Hematopoietic multipotent progenitor cell treated with erythropoietin and hydrocortisone succinate and interleukin-3 and kit ligand, for 17 days (in vitro differentiated cells): ENCODE data around the gene TMEM203.

Source experiments
- DNase-seq: peaks from one replicate; pipeline ENCODE4 v3.0.0-alpha.2; 2015; ENCODE audit warnings: low spot score

Gene TMEM203

DNA sequence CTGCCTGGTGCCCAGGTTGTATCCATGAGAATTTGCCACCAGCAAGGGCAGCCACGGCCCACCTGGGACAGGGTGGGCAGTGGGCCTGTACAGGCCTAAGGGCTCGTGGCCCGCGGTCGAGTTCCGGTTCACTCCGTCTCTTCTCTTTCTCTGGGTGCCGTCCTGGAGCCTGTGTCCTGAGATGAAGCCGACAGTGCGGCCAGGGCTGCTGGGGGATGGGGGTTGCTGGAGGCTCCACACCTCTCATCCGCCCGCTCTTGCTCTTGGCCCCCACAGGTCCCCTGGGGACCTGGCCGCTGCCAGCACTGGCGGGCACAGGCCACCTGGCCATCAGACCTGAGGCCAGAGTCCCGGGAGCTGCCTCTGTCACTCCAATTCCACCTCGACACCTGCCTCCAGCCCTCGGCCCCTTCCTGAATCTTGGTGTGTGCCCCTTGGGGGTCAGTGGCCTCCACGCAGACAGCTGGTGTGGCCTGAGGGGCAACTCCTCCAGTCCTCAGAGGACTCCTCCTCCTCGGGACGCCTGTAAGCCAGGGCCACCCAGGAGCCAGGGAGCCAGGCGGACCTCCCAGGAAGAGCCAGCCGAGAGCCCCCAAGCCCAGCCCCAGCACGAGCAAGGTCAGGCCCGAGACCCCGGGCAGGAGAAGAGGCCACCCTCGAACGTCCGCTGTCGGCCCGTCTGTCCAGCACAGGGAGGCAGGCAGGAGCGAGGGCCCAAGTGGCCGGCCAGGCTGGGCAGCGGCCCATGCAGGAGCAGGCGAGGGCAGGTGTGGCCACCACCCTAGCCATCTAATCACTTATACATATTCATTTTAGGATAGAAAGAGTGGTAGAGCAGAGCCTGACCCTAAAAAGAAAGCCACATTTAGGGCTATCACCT, 40.8 kb downstream of the TMEM203 start:
- DNase-seq: no peak

DNA sequence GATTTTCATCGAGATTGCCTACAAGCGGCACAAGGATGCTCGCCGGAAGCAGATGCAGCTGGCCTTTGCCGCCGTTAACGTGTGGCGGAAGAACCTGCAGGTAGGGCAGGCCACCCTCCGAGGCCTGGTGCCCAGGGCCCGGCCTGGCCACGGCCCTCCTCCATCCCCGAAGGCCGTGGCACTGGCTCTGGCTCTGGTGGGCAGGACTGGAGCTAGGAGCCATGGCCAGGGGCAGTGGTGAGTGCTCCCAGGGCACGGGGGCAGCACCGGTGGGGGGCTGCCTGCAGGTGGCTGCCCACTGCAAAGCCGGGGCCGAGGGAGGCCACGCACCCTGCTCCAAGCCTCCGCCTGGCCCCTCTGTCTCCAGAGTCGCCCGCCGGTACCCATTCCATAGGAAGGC, 41.6 kb downstream of the TMEM203 start:
- DNase-seq: no peak

DNA sequence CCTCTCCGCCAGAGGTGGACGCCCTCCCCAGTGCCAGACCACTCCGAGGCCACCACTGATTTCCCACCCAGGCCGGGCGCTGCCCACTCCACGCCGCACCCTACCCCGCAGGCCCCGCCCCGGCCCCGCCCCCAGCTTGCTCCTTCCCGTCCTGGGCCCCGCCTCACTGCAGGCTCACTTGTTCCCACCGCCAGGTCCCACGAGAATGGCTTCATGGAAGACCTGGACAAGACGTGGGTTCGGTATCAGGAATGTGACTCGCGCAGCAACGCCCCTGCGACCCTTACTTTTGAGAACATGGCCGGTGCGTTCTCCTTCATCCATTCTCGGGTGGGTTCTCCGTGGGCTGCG, 42.1 kb downstream of the TMEM203 start:
- no peak for DNase-seq

DNA sequence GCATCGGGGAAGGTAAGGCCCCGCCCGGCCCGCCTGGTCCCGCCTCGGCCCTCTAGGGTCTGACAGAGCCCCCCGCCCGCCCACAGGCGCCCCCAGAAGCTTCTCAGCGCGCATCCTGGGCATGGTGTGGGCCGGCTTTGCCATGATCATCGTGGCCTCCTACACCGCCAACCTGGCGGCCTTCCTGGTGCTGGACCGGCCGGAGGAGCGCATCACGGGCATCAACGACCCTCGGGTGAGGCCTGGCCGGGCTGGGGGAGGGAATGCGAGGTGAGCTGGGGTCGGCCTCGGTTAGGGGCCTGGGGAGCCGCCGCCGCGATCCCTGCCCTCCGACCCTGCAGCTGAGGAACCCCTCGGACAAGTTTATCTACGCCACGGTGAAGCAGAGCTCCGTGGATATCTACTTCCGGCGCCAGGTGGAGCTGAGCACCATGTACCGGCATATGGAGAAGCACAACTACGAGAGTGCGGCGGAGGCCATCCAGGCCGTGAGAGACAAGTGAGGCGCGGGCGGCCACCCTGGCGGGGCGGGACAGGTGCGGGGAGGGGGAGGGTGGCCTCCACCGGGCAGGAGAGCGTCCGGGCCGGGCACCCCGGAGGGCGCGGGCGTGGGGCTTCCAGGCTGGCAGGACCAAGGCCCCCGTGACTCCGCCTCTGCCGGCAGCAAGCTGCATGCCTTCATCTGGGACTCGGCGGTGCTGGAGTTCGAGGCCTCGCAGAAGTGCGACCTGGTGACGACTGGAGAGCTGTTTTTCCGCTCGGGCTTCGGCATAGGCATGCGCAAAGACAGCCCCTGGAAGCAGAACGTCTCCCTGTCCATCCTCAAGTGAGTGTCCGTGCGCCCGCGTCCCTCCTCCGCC, 42.7 kb downstream of the TMEM203 start:
- DNase-seq: peak; percentile 25

DNA sequence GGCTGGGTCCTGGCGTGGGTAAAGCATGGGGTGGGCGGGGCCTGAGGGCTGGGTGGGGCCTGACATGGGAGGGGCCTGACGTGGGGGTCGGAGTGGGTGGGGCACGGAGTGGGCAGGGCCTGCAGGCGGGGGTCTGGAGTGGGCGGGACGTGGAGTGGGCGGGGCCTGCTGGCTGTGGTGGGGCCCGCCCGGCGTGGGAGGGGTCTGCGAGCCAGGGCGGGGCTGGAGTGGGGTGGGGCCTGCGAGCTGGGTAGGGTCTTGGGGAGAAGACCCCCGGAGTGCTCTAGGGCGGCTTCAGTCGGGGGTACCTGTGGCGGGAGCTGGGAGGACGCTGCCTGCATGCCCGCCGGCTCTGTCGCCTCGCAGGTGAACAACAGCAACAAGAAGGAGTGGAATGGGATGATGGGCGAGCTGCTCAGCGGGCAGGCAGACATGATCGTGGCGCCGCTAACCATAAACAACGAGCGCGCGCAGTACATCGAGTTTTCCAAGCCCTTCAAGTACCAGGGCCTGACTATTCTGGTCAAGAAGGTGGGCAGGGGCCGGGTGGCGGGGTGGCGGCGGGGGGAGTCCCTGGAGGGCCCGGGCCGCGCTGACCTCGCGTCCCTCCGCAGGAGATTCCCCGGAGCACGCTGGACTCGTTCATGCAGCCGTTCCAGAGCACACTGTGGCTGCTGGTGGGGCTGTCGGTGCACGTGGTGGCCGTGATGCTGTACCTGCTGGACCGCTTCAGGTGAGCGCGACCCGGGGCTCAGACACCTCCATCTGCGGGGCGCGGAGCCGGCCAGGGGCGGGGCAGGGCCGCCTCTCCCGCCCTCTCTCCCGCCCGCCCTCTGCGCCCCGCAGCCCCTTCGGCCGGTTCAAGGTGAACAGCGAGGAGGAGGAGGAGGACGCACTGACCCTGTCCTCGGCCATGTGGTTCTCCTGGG, 43.6 kb downstream of the TMEM203 start:
- peak; percentile 38 for DNase-seq

DNA sequence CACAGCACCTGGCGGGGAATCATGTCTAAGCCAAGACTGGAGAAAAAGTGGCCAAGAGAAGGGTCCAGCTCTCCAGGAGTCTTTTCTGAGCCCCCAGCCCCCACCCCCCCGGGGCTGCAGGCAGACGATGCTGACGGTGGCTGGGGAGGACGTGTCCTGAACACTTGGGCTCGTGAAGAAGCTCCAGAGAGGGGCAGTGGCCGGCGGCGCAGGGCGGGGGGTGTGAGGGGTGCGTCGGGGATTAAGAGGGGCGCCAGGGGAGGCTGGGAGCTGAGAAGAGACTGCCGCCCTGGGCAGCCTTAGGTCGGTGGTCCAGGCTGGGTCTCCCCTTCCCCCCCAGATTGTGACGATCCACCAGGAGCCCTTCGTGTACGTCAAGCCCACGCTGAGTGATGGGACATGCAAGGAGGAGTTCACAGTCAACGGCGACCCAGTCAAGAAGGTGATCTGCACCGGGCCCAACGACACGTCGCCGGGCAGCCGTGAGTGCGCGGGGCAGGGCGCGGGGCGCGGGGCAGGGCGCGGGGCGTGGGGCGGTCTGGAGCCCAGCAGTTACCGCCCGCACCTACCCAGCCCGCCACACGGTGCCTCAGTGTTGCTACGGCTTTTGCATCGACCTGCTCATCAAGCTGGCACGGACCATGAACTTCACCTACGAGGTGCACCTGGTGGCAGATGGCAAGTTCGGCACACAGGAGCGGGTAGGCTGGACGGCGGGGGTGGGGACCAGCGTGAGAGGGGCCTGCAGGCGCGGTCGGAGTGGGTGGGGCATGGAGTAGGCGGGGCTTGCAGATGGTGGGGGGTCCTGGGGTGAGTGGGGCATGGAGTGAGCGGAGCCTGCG, 44.5 kb downstream of the TMEM203 start:
- DNase-seq: no peak

DNA sequence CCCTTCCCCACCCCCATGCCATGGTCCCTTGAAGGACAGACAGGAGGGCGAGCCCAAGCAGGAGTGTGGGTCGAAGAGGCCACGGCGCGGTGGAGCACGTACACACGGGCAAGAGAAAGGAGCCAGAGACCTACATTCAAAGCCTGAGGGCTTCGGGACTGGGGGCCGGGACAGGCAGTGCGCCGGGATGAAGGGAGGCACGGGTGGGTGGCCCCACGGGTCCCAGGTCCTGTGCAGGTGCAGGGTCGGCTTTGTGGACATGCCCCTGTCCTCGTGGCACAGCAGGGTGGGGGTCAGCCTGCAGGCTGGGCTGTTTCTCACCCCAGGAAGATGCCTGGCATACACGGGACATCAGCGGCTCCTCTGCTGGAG, 45.4 kb downstream of the TMEM203 start:
- DNase-seq: no peak

DNA sequence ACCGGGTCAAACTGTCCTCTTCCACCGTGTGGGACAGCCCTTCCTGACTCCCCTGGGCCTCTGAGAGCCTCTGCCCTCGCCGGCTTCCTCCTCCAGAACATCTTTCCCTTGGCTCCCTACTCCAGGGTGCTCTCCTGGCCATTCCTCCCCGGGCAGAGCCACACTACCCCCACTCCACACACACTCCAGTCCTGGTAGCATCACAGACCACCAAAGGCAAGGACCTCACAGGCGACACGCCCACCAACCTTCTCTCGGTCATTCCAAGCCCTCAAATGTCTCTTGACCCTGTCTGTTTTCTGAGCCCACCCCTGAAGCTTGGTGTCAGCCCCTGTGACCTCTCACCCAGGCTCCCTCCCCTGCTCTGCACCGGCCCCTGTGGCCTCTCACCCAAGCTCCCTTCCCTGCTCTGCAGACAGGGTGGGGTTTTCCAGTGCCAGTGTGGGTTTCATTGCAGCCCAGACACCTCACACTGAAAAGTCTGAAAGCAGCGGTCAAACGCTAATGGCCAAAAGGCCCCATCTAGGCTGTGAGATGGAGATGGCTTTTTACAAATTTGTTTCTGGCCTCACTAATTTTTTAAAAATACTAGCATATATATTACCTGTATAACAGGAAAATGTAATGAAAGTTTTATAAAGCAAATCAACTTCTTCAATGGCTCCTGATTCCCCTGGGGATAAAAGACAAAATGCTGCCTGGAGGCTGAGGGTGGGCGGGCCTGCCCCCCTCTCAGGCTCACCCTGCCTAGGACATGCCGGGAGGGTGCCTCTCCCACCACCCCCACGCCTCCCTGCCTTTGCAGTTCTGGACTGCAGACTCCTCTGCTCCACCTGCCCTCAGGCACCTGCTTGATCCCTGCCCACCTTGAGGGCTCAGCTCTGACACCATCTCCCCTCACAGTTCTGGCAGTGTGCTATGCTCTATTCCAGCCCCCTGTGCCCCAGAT, 46.1 kb downstream of the TMEM203 start:
- no peak for DNase-seq

DNA sequence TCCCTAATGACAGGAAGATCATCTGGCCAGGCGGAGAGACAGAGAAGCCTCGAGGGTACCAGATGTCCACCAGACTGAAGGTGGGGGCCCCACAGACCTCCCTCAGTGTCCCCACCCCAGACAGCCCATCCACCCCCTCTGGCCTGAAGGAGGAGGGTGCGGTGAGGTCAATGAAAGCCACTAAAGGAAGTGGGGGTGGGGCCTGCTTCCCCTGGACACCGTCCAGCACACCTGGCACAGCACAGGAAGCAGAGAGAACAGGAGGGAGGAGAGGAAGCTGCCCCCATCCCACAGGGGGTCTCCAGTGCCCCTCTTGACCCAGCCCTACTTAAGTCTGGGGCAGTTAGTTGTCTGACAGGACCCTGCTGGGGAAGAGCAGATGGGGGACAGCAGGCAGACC, 46.8 kb downstream of the TMEM203 start:
- no peak for DNase-seq

DNA sequence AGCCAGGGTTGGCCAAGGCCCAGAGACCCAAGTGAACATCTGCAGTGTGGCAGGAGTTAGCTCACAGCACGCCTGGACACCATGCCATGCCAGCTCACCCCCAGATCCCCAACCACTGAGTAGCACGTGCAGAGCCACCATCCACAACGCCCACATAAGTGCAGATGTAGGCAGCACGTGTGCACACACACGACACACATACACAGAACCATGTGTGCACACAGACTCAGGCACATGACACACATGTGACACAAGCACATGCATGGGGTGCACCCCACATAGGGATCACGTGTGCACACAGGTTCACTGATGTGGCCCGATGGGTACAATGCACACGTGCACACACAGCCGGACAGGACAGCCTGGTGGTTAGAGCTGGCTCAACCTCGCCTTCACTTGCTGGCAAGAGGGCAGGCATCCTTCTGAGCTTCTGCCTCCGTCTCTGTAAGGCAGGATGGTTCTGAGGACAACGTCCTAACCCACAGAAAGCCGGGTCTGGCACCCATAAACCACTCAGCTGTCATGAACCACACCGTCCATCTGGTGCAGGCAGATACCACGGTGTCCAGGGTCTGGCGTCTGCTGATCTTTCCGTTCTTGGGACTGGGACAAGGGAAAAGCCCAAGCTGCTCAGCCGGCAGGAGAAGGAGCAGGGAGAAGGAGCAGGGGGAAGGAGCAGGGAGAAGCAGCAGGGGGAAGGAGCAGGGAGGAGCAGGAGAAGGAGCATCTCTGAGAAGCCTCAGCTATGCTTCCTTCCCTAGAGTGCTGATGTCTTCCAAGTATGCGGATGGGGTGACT, 47.6 kb downstream of the TMEM203 start:
- no peak for DNase-seq

DNA sequence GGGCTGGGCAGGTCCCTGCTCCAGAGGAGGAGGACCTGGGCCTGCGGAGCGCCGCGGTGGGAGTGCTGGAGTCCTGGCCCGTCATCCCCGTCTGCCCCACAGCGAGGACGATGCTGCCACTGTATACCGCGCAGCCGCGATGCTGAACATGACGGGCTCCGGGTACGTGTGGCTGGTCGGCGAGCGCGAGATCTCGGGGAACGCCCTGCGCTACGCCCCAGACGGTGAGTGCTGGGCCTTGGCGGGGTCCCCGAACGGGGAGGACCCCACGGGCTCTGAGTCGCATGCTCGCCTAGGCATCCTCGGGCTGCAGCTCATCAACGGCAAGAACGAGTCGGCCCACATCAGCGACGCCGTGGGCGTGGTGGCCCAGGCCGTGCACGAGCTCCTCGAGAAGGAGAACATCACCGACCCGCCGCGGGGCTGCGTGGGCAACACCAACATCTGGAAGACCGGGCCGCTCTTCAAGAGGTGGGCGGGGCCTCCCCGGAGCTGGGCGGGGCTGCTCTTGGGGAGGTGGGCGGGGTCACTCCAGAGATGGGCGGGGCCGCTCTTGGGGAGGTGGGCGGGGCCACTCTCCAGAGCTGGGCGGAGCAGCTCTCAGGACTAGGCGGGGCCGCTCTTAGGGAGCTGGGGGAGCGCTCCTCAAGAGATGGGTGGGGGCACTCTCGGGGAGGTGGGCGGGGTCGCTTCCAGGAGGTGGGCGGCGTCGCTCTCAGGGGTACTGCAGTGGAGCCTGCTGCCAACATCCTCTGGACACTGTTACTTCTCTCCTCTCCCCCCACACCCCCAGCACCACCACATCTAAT, 48.7 kb downstream of the TMEM203 start:
- DNase-seq: peak; percentile 86
